ENCODE results near the gene NTNG2. TPM values are rescaled to one million over a fixed set of nuclear protein-coding genes. Genes with fewer than 3 reads are reported as not detected.
A peak's percentile ranks its signal among the peaks of the same experiment; 100 is the strongest.

Gene NTNG2
- total RNA-seq, 1 donor from 2014 or later, result 2.5 TPM

- Histone ChIP-seq H3K9me3 (ENCODE audit: insufficient read depth, low read depth, low read length) (no peaks in the 10 kb centered on the region), H3K79me2 (ENCODE audit: insufficient read depth, low read length) (no peaks in the 10 kb centered on the region), H3K27me3 (ENCODE audit: insufficient read depth, low read length) (no peaks in the 10 kb centered on the region), H3K27ac (ENCODE audit: low read depth, low read length) (no peak overlapping the region), H3K4me3 (ENCODE audit: insufficient read depth, low read depth, low read length) (no peak overlapping the region), H3K4me2 (ENCODE audit: low read length) (no peak overlapping the region), H3K36me3 (ENCODE audit: insufficient read depth, low read length) (peaks cover 79% of the 10 kb centered on the region), H2AFZ (ENCODE audit: low read depth, low read length) (no peak overlapping the region), H4K20me1 (ENCODE audit: insufficient read depth, low read length) (peaks cover 27% of the 10 kb centered on the region), H3K4me1 (ENCODE audit: insufficient read depth, low read length) (no peaks in the 10 kb centered on the region), H3K9ac (ENCODE audit: low read length) (no peak overlapping the region)
- FAIRE-seq (no peak), DNase-seq (ENCODE audit: low read depth) (no peak)
- Mint-ChIP-seq H3K27me3 (ENCODE audit: low read depth, unreplicated experiment) (no peaks in the 10 kb centered on the region), H3K4me1 (ENCODE audit: low read depth, unreplicated experiment) (no peaks in the 10 kb centered on the region), H3K4me3 (ENCODE audit: unreplicated experiment) (no peak overlapping the region), H3K9me3 (ENCODE audit: unreplicated experiment) (no peaks in the 10 kb centered on the region), H3K27ac (ENCODE audit: unreplicated experiment) (no peak overlapping the region), H3K36me3 (ENCODE audit: low read depth, unreplicated experiment) (peaks cover 28% of the 10 kb centered on the region)
- no peak for TF ChIP-seq CTCF (IDR thresholded peaks at IDR 0.05; ENCODE audit: insufficient read depth, low read depth, low read length)
- no peak for TF ChIP-seq EZH2 (IDR thresholded peaks at IDR 0.05; ENCODE audit: insufficient read depth, low read length)
Measured at GRCh38 chr9:132274861-132275260, 113.0 kb downstream of the NTNG2 start.

- H3K36me3 ChIP-seq (ENCODE audit: insufficient read depth, low read length), result peaks cover 58% of the 10 kb centered on the region
- peak overlapping the region; percentile 68 for H3K27ac Mint-ChIP-seq (ENCODE audit: unreplicated experiment)
- H3K9me3 Mint-ChIP-seq (ENCODE audit: unreplicated experiment), result no peaks in the 10 kb centered on the region
Measured at GRCh38 chr9:132283165-132283564, 121.3 kb downstream of the NTNG2 start.

More at GRCh38 chr9:132283165-132283564, 121.3 kb downstream of the NTNG2 start:
- Histone ChIP-seq H3K27me3 (ENCODE audit: insufficient read depth, low read length) (no peaks in the 10 kb centered on the region), H4K20me1 (ENCODE audit: insufficient read depth, low read length) (peaks cover 55% of the 10 kb centered on the region), H2AFZ (ENCODE audit: low read depth, low read length) (no peak overlapping the region), H3K4me2 (ENCODE audit: low read length) (no peak overlapping the region), H3K9ac (ENCODE audit: low read length) (no peak overlapping the region), H3K9me3 (ENCODE audit: insufficient read depth, low read depth, low read length) (no peaks in the 10 kb centered on the region), H3K27ac (ENCODE audit: low read depth, low read length) (no peak overlapping the region), H3K79me2 (ENCODE audit: insufficient read depth, low read length) (peaks cover 3% of the 10 kb centered on the region), H3K4me1 (ENCODE audit: insufficient read depth, low read length) (peaks cover 14% of the 10 kb centered on the region), H3K4me3 (ENCODE audit: insufficient read depth, low read depth, low read length) (no peak overlapping the region)
- no peaks in the 10 kb centered on the region for H3K27me3 Mint-ChIP-seq (ENCODE audit: low read depth, unreplicated experiment)
- H3K4me3 Mint-ChIP-seq (ENCODE audit: unreplicated experiment), result no peak overlapping the region
- peaks cover 20% of the 10 kb centered on the region for H3K36me3 Mint-ChIP-seq (ENCODE audit: low read depth, unreplicated experiment)
- FAIRE-seq (no peak), DNase-seq (ENCODE audit: low read depth) (no peak)
- TF ChIP-seq CTCF (IDR thresholded peaks at IDR 0.05; ENCODE audit: insufficient read depth, low read depth, low read length), result no peak
- no peak for TF ChIP-seq EZH2 (IDR thresholded peaks at IDR 0.05; ENCODE audit: insufficient read depth, low read length)
- peaks cover 17% of the 10 kb centered on the region for H3K4me1 Mint-ChIP-seq (ENCODE audit: low read depth, unreplicated experiment)
